Adrenal gland (tissue), 12 donors: ENCODE results near the gene SPAG16. TPM values are rescaled to one million over a fixed set of nuclear protein-coding genes. Genes with fewer than 3 reads are reported as not detected.
"Not testable (repeated sequence)": the region's sequence is repeated elsewhere in the genome, so short reads cannot be mapped to it uniquely, and the experiment has no call there.

Source experiments
- DNase-seq, 7 donors: peaks; one replicate each; pipeline ENCODE4 v3.0.0-alpha.2; 2019 to 2020
- H3K27ac ChIP-seq, 5 donors: fragments of 200-600 bp; sonication (generic) in 4 of 5; 1 replicate in 3 of 5; 2 replicates in 2 of 5; pipeline versions ENCODE4 v1.5.1 to v1.8.0; 2016 to 2020; ENCODE audit warnings: mild to moderate bottlenecking in 1 of 5
- H3K27me3 ChIP-seq: fragments of 200-600 bp; 2 replicates; pipeline ENCODE4 v1.8.0; 2021
- H3K36me3 ChIP-seq, 2 donors: fragments of 200-600 bp; replicated peaks in 1 of 2; 1 replicate in 1 of 2; 2 replicates in 1 of 2; pipeline versions ENCODE4 v1.5.1 to v1.8.0; 2018 to 2022
- H3K4me1 ChIP-seq, 2 donors: fragments of 200-600 bp; replicated peaks in 1 of 2; 1 replicate in 1 of 2; 2 replicates in 1 of 2; pipeline versions ENCODE4 v1.5.1 to v1.8.0; 2018 to 2021
- H3K4me3 ChIP-seq, 4 donors: fragments of 200-600 bp; sonication (generic) in 3 of 4; one replicate each; pipeline ENCODE4 v1.5.1; 2016 to 2018
- H3K9me3 ChIP-seq, 3 donors: fragments of 200-600 bp; sonication (generic) in 1 of 3; replicated peaks in 1 of 3; 1 replicate in 2 of 3; 2 replicates in 1 of 3; pipeline versions ENCODE4 v1.5.1 to v1.8.0; 2016 to 2021
- CTCF ChIP-seq, 6 experiments: fragments of 450-650 bp in 4 of 6; fragments of 200-600 bp in 2 of 6; sonication (generic) in 1 of 6; IDR thresholded peaks; 1 replicate in 5 of 6; 2 replicates in 1 of 6; pipeline versions ENCODE4 v1.5.1 to v1.8.0; 2016 to 2021; ENCODE audit warnings: antibody characterized with exemption in 6 of 6, mild to moderate bottlenecking in 2 of 6, moderate library complexity in 1 of 6
- POLR2A ChIP-seq, 2 donors: fragments of 450-650 bp; IDR thresholded peaks; one replicate each; pipeline ENCODE4 v1.6.1; 2017; ENCODE audit warnings: antibody characterized with exemption in 2 of 2, mild to moderate bottlenecking in 2 of 2, moderate library complexity in 1 of 2
- WGBS, 4 donors: extraction: QIAGEN DNeasy Blood & Tissue Kit in 2 of 4; methylation state at CpG; one replicate each; pipeline versions ENCODE4 v1.1.5 to v1.1.7; 2013 to 2017; 5-methylcytosine and 5-hydroxymethylcytosine counted together
- intact Hi-C, 2 donors: fragments of 100-400 bp; cut with DNase I; formaldehyde crosslinking; loops; one replicate each; pipeline versions ENCODE4 v1.14.1 to v1.15.0; 2022 to 2023
- polyA plus RNA-seq, 3 donors: library from polyadenylated mRNA; stranded (reverse); fragments of 200-250 nt in 2 of 3; fragments of 350-450 nt in 1 of 3; fragmentation: Illumina TruSeq in 1 of 3; extraction: RNeasy Lipid Tissue Mini Kit (QIAGEN cat#74804) in 1 of 3; gene quantifications; one replicate each; pipeline ENCODE4 v1.2.3, GENCODE V29; 2013 to 2014
- total RNA-seq, 9 donors: library from RNA; depleted of rRNA in 4 of 9; stranded (reverse); fragments of >200 nt in 4 of 9; fragments of 120-200 nt in 1 of 9; fragmentation: NEBNext Ultra II Directional in 1 of 9; extraction: Animal tissue kit (Norgen Biotek cat#: 25700) in 1 of 9; gene quantifications; one replicate each; pipeline versions ENCODE4 v1.1.0 to v1.2.4, GENCODE V29; 2013 to 2023
- donor health status: healthy with polysubstance abuse.
- donor health status: Bipolar disorder and iron deficiency.
- donor health status: DM: yes; HTN: yes; CAD: no.
- donor health status: DM: no; HTN: no; CAD: no.
- donor health status: DM: no; HTN: no; CAD: no.
- donor health status: DM: yes; HTN: yes; CAD: no.

SPAG16 gene
- total and polyA plus RNA-seq, 12 donors, result 12.4 to 45.3 (median 21.8) TPM

DNA sequence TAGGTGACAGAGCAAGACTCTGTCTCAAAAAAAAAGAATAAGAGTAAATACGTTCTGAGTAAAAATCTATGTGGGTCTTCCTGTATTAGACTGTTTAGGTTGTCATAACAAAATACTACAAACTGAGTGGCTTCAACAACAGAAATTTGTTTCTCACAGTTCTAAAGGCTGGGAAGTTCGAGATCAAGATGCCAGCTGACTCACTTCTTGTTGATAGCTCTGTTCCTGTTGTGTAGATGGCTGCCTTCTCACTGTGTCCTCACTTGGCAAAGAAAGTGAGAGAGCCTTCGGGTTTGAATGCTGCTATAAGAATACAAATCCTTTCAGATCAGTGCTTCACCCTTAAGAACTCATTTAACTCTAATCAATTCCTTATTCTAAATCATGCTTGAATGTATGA is 696.6 kb downstream of the SPAG16 start:
- H3K27ac ChIP-seq, result no peak overlapping the region
- intact Hi-C loops, result no loop called here
- no peak overlapping the region for H3K4me3 ChIP-seq
- WGBS, 4 donors, result 63 to 76% (median 69%) methylated on average over 3 of the region's 3 CpGs
- no peaks in the 10 kb centered on the region for H3K4me1 ChIP-seq
- H3K36me3 ChIP-seq, result no peaks in the 10 kb centered on the region
- H3K9me3 ChIP-seq, result no peaks in the 10 kb centered on the region
- H3K27me3 ChIP-seq, result no peaks in the 10 kb centered on the region
- TF ChIP-seq POLR2A (IDR thresholded peaks at IDR 0.05), result no peak
- TF ChIP-seq CTCF (IDR thresholded peaks at IDR 0.05), result no peak
- DNase-seq, result no peak

DNA sequence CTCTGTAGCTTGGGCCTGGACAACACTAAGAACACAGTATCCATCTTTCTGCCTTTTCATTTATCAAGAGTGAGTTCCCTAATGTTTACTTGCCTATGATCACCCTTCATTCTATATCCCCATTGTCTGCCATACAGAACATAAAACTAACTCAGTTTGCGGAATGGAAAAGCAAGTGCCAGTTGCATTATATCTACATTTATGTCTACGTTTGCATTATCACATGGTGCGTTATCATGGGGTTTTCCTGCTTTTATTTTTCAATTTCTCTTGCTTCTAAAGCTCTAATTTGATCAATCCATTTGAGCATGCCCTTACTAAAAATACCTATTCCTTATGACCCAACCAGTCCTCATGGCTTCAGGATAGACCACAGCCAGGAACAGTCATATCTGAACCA is 704.9 kb downstream of the SPAG16 start:
- Histone ChIP-seq H3K9me3 (no peaks in the 10 kb centered on the region), H3K27ac (no peak overlapping the region), H3K36me3 (no peaks in the 10 kb centered on the region), H3K27me3 (no peaks in the 10 kb centered on the region), H3K4me3 (no peak overlapping the region), H3K4me1 (no peaks in the 10 kb centered on the region)
- no peak for TF ChIP-seq CTCF (IDR thresholded peaks at IDR 0.05)
- no peak for TF ChIP-seq POLR2A (IDR thresholded peaks at IDR 0.05)
- WGBS, 4 donors, result 89 to 95% (median 93%) methylated on average over 3 of the region's 3 CpGs
- no peak for DNase-seq
- intact Hi-C loops, result no loop called here

DNA sequence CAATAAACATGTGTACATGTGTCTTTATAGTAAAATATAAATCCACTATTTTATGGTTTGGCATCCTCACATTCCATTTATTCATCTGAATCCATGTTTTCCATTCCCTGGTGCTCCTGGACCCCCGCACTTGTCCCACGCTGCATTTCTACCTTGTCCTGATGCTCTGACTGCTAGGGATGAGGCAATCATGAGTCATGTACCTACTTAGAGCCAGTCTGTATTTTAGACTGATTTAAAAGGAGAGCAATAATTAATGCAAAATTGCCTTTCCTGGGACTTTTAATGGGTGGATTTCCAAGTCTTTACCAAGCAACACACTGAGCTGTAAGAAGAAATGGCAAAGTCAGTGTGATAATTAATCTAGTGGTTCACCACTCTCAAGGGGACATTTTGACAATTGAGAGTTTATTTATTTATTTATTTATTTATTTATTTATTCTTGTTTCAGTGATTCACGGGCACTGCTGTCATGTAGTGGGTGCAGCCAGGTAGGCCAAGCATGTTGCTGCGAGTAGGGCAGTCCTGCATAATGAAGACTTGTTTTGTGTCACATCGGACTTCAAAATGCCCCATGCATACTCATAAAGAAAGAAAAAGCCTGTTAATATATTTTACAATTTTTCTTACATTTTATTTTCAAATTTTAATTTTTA is 707.3 kb downstream of the SPAG16 start:
- 79 to 94% (median 89%) methylated on average over 5 of the region's 5 CpGs for WGBS, 4 donors
- Histone ChIP-seq H3K36me3 (no peaks in the 10 kb centered on the region), H3K27ac (no peak overlapping the region), H3K9me3 (no peaks in the 10 kb centered on the region), H3K4me3 (no peak overlapping the region), H3K27me3 (no peaks in the 10 kb centered on the region), H3K4me1 (no peaks in the 10 kb centered on the region)
- intact Hi-C loops, result no loop called here
- no peak for DNase-seq
- TF ChIP-seq CTCF (IDR thresholded peaks at IDR 0.05) (no peak), POLR2A (IDR thresholded peaks at IDR 0.05) (no peak)

DNA sequence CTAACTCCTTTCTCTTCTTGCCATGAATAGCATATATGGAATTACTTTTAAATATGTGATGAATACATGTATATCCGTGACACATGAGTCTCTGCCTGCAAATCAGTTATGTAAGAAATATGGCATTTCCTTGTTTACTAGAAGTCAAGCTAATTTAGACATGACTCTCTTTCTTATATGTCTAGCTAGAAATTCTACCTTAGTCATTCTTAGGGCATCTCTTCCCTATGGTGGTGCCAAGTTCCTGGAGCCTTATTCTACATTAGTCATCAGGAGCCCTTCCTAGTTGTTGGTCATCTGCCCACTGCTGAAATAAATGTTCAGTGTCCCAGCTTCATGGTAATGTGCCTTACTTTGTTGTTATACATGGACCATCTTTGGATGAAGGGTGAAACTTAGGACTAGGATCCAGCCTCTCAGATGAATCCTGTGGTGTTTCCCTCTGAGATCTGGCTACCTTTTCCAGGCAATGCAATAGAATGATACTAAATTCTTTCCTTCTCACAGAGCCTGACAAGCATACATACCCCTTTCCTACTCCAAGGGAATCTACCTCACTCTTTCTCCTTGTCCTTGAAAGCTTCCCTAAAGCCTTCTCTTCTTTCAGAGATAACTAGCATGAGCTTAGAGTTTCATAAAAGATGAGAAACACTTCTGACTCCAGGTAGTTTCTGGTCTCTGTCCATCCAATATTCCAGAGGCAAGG is 711.3 kb downstream of the SPAG16 start:
- no peak overlapping the region for H3K27ac ChIP-seq
- H3K4me3 ChIP-seq, result no peak overlapping the region
- no peak for TF ChIP-seq POLR2A (IDR thresholded peaks at IDR 0.05)
- TF ChIP-seq CTCF (IDR thresholded peaks at IDR 0.05), result no peak
- no peaks in the 10 kb centered on the region for H3K27me3 ChIP-seq
- no peaks in the 10 kb centered on the region for H3K36me3 ChIP-seq
- intact Hi-C loops, result no loop called here
- H3K4me1 ChIP-seq, result no peaks in the 10 kb centered on the region
- no peak for DNase-seq
- WGBS, 4 donors, result 68 to 84% (median 77%) methylated on average over 1 of the region's 1 CpG
- no peaks in the 10 kb centered on the region for H3K9me3 ChIP-seq

DNA sequence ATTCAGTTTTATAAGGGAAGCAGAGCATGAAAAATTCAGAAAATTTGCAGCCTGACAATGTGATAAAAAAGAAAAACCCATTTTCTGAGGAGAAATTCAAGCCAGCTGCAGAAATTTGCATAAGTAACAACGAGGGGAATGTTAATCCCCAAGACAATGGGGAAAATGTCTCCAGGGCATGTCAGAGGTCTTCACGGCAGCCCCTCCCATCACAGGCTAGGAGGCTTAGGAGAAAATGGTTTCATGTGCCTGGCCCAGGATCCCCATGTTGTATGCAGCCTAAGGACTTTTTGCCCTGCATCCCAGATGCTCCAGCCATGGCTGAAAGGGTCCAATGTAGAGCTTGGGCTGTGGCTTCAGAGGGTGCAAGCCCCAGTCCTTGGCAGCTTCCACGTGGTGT is 714.7 kb downstream of the SPAG16 start:
- DNase-seq, intact Hi-C loops, H3K4me1 ChIP-seq, H3K9me3 ChIP-seq, H3K27ac ChIP-seq, H3K27me3 ChIP-seq, H3K36me3 ChIP-seq, H3K4me3 ChIP-seq: not testable (repeated sequence)
- WGBS, 4 donors, result 52 to 65% (median 53%) methylated on average over 2 to 3 of the region's 3 CpGs
